Peyer's patch (tissue), 4 donors: ENCODE measurements around the gene CSPG4. TPM values are rescaled to one million over a fixed set of nuclear protein-coding genes. Genes with fewer than 3 reads are reported as not detected.
"Not testable (repeated sequence)": the region's sequence is repeated elsewhere in the genome, so short reads cannot be mapped to it uniquely, and the experiment has no call there.

ENCODE experiments used
- DNase-seq, 3 donors: peaks; one replicate each; pipeline ENCODE4 v3.0.0-alpha.2; 2017 to 2019
- H3K27ac ChIP-seq, 4 donors: fragments of 200-600 bp; sonication (generic); one replicate each; pipeline ENCODE4 v1.5.1; 2016 to 2019
- H3K27me3 ChIP-seq, 2 donors: fragments of 200-600 bp; sonication (generic); one replicate each; pipeline ENCODE4 v1.5.1; 2019
- H3K36me3 ChIP-seq, 3 donors: fragments of 200-600 bp; sonication (generic); one replicate each; pipeline ENCODE4 v1.5.1; 2016 to 2019
- H3K4me1 ChIP-seq, 4 donors: fragments of 200-600 bp; sonication (generic); one replicate each; pipeline ENCODE4 v1.5.1; 2016 to 2019
- H3K4me3 ChIP-seq, 4 donors: fragments of 200-600 bp; sonication (generic); 1 replicate in 3 of 4; 2 replicates in 1 of 4; pipeline ENCODE4 v1.5.1; 2016 to 2019; ENCODE audit warnings: mild to moderate bottlenecking in 1 of 4
- H3K9me3 ChIP-seq, 4 donors: fragments of 200-600 bp; sonication (generic); one replicate each; pipeline ENCODE4 v1.5.1; 2016 to 2019; ENCODE audit warnings: mild to moderate bottlenecking in 1 of 4
- POLR2A ChIP-seq, 2 donors: fragments of 450-650 bp; IDR thresholded peaks; one replicate each; pipeline ENCODE4 v1.5.1; 2017; ENCODE audit warnings: antibody characterized with exemption in 2 of 2, mild to moderate bottlenecking in 2 of 2, moderate library complexity in 2 of 2
- total RNA-seq, 4 donors: library from RNA; depleted of rRNA; stranded (reverse); fragments of >200 nt; gene quantifications; one replicate each; pipeline ENCODE4 v1.1.0, GENCODE V29; 2016
- TF ChIP-seq, protein P1 (sequence below), 6 experiments: fragments of 450-650 bp in 4 of 6; fragments of 200-600 bp in 2 of 6; sonication (generic) in 1 of 6; IDR thresholded peaks; one replicate each; pipeline ENCODE4 v1.5.1; 2017 to 2019; ENCODE audit warnings: antibody characterized with exemption in 6 of 6, mild to moderate bottlenecking in 3 of 6, moderate library complexity in 1 of 6

CSPG4 gene
- total RNA-seq, 4 donors from 2014 or later: 2.8 to 15.7 (median 6.3) TPM

DNA sequence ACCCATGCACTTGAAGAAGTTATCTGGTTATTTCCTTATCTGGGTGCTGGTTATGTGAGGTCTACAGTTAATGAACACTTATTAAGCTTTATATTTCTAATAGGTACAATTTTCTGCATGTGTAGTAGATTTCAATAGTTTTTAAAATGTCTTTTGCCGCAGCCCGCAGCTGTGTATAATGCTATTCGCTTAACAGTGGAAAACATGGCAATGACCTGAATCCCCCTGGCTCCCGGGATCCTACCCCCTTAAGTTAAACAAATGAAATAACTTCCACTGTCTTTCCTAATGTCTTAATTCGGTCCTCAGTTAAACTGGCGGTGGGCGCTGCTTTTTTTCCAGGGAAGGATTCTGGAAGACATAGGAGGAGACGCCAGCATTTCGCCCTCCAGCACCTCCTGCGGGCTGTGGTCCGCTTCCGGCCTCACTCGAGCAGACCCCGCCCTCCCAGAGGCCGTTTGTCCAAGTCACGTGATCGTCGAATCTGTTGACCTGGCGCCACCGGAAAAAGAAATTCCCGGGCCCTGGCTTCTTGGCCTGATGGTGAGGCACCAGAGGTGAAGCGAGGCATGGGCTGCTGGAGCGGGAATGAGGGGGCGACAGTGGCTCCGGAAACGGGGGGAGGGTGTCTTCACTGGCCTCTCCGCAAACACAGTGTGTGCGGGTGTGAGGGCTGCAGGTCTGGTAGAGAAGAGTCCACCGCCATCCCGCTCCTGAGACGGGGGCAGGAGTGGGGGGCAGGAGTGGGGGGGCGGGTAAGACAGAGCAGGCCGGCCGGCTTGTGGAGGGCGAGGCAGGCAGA, 45.6 kb upstream of the CSPG4 start:
- H3K36me3 ChIP-seq: no peaks in the 10 kb centered on the region
- H3K9me3 ChIP-seq: no peaks in the 10 kb centered on the region
- H3K4me3 ChIP-seq: peak overlapping the region; percentile 52 to 61 (median 58)
- peak; percentile 86 to 95 (median 89) for DNase-seq
- TF ChIP-seq, protein P1, sequence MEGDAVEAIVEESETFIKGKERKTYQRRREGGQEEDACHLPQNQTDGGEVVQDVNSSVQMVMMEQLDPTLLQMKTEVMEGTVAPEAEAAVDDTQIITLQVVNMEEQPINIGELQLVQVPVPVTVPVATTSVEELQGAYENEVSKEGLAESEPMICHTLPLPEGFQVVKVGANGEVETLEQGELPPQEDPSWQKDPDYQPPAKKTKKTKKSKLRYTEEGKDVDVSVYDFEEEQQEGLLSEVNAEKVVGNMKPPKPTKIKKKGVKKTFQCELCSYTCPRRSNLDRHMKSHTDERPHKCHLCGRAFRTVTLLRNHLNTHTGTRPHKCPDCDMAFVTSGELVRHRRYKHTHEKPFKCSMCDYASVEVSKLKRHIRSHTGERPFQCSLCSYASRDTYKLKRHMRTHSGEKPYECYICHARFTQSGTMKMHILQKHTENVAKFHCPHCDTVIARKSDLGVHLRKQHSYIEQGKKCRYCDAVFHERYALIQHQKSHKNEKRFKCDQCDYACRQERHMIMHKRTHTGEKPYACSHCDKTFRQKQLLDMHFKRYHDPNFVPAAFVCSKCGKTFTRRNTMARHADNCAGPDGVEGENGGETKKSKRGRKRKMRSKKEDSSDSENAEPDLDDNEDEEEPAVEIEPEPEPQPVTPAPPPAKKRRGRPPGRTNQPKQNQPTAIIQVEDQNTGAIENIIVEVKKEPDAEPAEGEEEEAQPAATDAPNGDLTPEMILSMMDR (IDR thresholded peaks at IDR 0.05): peak in 3 of 6 experiments; percentile 20 to 44 (median 40)
- TF ChIP-seq POLR2A (IDR thresholded peaks at IDR 0.05): peak in 1 of 2 donors; percentile 53
- no peaks in the 10 kb centered on the region for H3K4me1 ChIP-seq
- peak overlapping the region; percentile 57 to 84 (median 74) for H3K27ac ChIP-seq
- no peaks in the 10 kb centered on the region for H3K27me3 ChIP-seq

DNA sequence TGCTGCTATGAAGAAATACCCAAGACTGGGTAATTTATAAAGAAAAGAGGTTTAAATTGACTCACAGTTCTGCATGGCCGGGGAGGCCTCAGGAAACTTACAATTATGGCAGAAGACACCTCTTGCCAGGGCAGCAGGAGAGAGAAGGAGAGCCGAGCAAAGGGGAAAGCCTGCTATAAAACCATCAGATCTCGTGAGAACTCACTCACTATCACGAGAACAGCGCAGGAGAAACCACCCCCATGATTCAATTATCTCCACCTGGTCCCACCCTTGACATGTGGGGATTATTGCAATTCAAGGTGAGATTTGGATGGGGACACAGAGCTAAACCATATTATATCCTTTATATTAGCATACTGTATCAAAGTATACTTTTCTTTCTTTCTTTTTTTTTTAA, 42.2 kb upstream of the CSPG4 start:
- not testable (repeated sequence) for H3K4me3 ChIP-seq, H3K27me3 ChIP-seq, H3K36me3 ChIP-seq, H3K9me3 ChIP-seq, DNase-seq, H3K27ac ChIP-seq, H3K4me1 ChIP-seq

DNA sequence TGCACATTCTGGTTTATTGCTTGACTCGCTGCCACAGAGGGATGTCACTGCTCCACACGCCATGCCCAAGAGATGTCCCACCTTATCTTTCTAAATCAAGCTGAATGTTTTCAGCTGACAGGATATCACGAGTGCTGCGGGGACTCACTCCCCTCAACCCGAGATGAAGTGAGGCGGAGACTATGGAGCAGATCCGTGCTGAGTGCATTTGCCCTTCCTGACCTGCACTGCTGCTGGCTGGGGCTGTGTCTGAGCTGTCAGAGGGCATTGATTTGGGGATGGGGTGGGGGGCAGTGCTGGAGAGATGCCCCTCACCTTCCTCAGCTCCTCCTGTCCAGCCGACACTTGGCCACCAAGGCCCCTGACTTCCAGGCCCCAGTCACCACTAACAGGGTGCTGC, 40.5 kb upstream of the CSPG4 start:
- H3K9me3 ChIP-seq: no peaks in the 10 kb centered on the region
- no peak for DNase-seq
- TF ChIP-seq, protein P1 (IDR thresholded peaks at IDR 0.05): no peak
- no peak for TF ChIP-seq POLR2A (IDR thresholded peaks at IDR 0.05)
- no peak overlapping the region for H3K4me3 ChIP-seq
- no peak overlapping the region for H3K27ac ChIP-seq
- no peaks in the 10 kb centered on the region for H3K27me3 ChIP-seq
- H3K36me3 ChIP-seq: no peaks in the 10 kb centered on the region
- no peaks in the 10 kb centered on the region for H3K4me1 ChIP-seq

DNA sequence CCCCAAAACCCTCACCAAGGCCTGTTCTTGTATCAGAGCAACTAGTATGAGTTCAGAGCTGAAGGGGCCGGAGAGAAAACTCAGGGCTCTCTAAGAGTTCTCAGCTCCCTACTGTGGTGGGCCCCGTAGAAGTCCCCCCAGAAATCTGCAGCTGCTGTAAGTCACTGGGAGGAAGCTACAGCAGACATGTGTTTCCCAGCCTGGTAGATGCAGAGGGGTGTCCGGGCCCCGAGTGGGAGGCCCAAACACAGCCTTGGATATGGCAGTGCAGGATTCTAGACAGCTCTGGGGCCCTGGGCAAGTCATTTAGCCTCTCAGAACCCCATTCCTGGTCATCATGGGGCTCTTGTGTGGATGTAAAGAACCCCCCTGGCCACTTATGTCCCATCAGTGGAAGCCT, 39.2 kb upstream of the CSPG4 start:
- Histone ChIP-seq H3K9me3 (no peaks in the 10 kb centered on the region), H3K27ac (no peak overlapping the region), H3K4me3 (no peak overlapping the region), H3K36me3 (no peaks in the 10 kb centered on the region), H3K4me1 (no peaks in the 10 kb centered on the region), H3K27me3 (no peaks in the 10 kb centered on the region)
- DNase-seq: no peak
- TF ChIP-seq, protein P1 (IDR thresholded peaks at IDR 0.05): no peak
- TF ChIP-seq POLR2A (IDR thresholded peaks at IDR 0.05): no peak

DNA sequence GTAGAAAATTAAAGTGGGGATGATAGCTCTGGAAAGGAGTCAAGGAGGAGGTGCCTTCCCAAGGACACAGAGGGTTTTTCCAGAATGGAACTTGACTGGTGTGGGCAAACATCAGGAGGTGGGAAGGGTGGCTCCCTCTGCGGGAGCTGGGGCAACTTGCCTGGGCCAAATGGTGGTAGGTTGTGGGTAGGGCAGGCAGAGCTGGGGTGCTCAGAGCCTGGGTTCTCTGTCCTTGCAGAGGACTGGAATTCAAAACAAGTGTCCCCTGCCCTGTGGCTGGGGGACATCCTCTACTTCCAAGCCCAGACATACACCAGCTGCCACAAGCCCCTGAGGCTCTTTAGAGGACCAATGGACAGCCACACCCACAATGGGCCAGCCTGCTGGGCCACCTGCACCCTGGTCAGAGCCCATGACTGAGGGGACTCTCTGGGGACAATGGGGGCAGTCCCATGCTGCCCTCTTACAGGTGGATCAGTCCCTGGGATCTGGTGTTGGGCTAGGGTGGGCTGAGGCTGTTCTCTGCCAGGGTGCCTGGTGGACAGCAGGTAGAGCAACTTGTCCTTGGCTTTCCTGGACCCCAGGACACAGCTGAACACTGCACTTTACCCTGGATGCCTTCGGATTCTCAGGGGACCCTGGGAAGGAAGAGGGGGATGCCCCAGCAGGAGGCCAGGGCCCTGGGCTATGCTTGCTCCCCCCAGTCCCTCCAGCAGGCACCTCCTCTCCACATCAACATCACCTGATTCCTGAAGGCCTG, 38.6 kb upstream of the CSPG4 start:
- no peak overlapping the region for H3K4me3 ChIP-seq
- no peaks in the 10 kb centered on the region for H3K36me3 ChIP-seq
- no peaks in the 10 kb centered on the region for H3K27me3 ChIP-seq
- peak in 1 of 3 donors; percentile 25 for DNase-seq
- no peaks in the 10 kb centered on the region for H3K9me3 ChIP-seq
- H3K4me1 ChIP-seq: no peaks in the 10 kb centered on the region
- no peak overlapping the region for H3K27ac ChIP-seq
- TF ChIP-seq, protein P1 (IDR thresholded peaks at IDR 0.05): no peak
- no peak for TF ChIP-seq POLR2A (IDR thresholded peaks at IDR 0.05)
